NB4 (cell line): ENCODE data around the gene TNRC6A.

Source experiments
- MYC ChIP-seq: IDR thresholded peaks from 2 replicates; pipeline ENCODE4 v1.6.1; 2011; ENCODE audit warnings: low read depth, low read length
- POLR2A ChIP-seq: IDR thresholded peaks from 2 replicates; pipeline ENCODE4 v1.6.1; 2011; ENCODE audit warnings: mild to moderate bottlenecking; ENCODE audit not compliant: insufficient read length; ENCODE audit errors: extremely low read depth
- TF ChIP-seq, protein P1 (sequence below): IDR thresholded peaks from one replicate; pipeline ENCODE4 v1.5.1; 2012; ENCODE audit warnings: low read depth, low read length
- TF ChIP-seq, protein P2 (sequence below): IDR thresholded peaks from 2 replicates; pipeline ENCODE4 v1.6.1; 2011; ENCODE audit warnings: low read depth, low read length

DNA sequence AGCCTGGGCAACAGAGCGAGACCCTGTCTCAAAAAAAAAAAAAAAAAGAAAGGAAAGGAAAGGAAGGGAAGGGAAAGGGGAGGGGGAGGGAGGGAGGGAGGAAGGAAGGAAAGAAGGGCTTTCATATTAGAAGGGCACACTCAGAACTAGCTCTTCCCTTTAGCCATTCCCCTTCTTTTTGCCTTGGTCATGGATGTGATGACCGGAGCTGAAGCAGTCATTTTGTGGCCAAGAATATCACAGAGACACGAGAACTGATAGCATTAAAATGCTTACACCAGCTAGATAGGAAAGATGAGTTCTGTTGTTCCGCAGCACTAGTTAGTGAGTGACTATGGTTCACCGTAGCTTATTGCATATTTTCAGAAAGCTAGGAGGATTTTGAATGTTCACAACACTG, 32.8 kb upstream of the TNRC6A start:
- TF ChIP-seq, protein P1, sequence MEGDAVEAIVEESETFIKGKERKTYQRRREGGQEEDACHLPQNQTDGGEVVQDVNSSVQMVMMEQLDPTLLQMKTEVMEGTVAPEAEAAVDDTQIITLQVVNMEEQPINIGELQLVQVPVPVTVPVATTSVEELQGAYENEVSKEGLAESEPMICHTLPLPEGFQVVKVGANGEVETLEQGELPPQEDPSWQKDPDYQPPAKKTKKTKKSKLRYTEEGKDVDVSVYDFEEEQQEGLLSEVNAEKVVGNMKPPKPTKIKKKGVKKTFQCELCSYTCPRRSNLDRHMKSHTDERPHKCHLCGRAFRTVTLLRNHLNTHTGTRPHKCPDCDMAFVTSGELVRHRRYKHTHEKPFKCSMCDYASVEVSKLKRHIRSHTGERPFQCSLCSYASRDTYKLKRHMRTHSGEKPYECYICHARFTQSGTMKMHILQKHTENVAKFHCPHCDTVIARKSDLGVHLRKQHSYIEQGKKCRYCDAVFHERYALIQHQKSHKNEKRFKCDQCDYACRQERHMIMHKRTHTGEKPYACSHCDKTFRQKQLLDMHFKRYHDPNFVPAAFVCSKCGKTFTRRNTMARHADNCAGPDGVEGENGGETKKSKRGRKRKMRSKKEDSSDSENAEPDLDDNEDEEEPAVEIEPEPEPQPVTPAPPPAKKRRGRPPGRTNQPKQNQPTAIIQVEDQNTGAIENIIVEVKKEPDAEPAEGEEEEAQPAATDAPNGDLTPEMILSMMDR, result no peak
- TF ChIP-seq POLR2A (no peak), MYC (no peak)
- TF ChIP-seq, protein P2, sequence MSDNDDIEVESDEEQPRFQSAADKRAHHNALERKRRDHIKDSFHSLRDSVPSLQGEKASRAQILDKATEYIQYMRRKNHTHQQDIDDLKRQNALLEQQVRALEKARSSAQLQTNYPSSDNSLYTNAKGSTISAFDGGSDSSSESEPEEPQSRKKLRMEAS, result no peak
